H1 (cell line): ENCODE results near the gene KCNJ4. TPM values are rescaled to one million over a fixed set of nuclear protein-coding genes. Genes with fewer than 3 reads are reported as not detected.

ENCODE experiments used
- BRCA1 ChIP-seq: IDR thresholded peaks from 2 replicates; pipeline ENCODE4 v1.6.1; 2012; ENCODE audit warnings: low read depth, low read length, improper control_type of control experiment
- CHD7 ChIP-seq: fragments of 300-600 bp; sonication (generic); IDR thresholded peaks from 2 replicates; pipeline ENCODE4 v1.7.1; 2012; ENCODE audit warnings: low read length, moderate library complexity, mild to moderate bottlenecking, inconsistent platforms; ENCODE audit not compliant: insufficient replicate concordance
- CTCF ChIP-seq, 3 experiments: IDR thresholded peaks; 1 replicate in 2 of 3; 2 replicates in 1 of 3; pipeline versions ENCODE4 v1.5.1 to v1.6.1; 2011; ENCODE audit warnings: low read length in 3 of 3, mild to moderate bottlenecking in 3 of 3, inconsistent platforms in 2 of 3, low read depth in 1 of 3, moderate library complexity in 1 of 3; ENCODE audit not compliant: insufficient read depth in 1 of 3; ENCODE audit errors: control extremely low read depth in 1 of 3
- POLR2A ChIP-seq, 2 experiments: IDR thresholded peaks; 1 replicate in 1 of 2; 2 replicates in 1 of 2; pipeline ENCODE4 v1.6.1; 2011; ENCODE audit warnings: low read depth in 2 of 2, low read length in 2 of 2, mild to moderate bottlenecking in 2 of 2; ENCODE audit errors: control extremely low read depth in 1 of 2
- POLR2AphosphoS5 ChIP-seq: IDR thresholded peaks from 2 replicates; pipeline ENCODE4 v1.6.1; 2011; ENCODE audit warnings: low read depth, low read length
- RAD21 ChIP-seq, 2 experiments: IDR thresholded peaks in 1 of 2; conservative IDR thresholded peaks in 1 of 2; 2 replicates each; pipeline ENCODE4 v1.6.1; 2011; ENCODE audit warnings: low read depth in 2 of 2, low read length in 2 of 2, improper control_type of control experiment in 1 of 2, inconsistent platforms in 1 of 2, mild to moderate bottlenecking in 1 of 2, moderate library complexity in 1 of 2
- SP4 ChIP-seq: IDR thresholded peaks from 2 replicates; pipeline ENCODE4 v1.6.1; 2012; ENCODE audit warnings: low read length, inconsistent platforms
- TAF1 ChIP-seq: IDR thresholded peaks from 2 replicates; pipeline ENCODE4 v1.6.1; 2011; ENCODE audit warnings: mild to moderate bottlenecking, low read depth, low read length
- polyA plus RNA-seq, 7 experiments: library from polyadenylated mRNA; depleted of rRNA in 3 of 7; stranded (reverse) in 5 of 7; unstranded in 2 of 7; fragments of >200 nt in 5 of 7; fragments of 200-250 nt in 2 of 7; gene quantifications; 1 replicate in 5 of 7; 2 replicates in 1 of 7; 4 replicates in 1 of 7; pipeline versions ENCODE4 v1.2.1 to v1.2.3, GENCODE V29; 2011 to 2013; ENCODE audit warnings: missing spikeins in 2 of 7, mixed read lengths in 2 of 7
- total RNA-seq: library from RNA; stranded (reverse); fragmentation: NEBNext Ultra II Directional; extraction: Animal tissue kit (Norgen Biotek cat#: 25700); gene quantifications from 2 replicates; pipeline ENCODE4 v1.2.1, GENCODE V29; 2021

Gene KCNJ4
- total and polyA plus RNA-seq, 2 of the 8 experiments (the other 6 are each of a cell fraction or from before 2014, with no cell fraction given), result 1.4 to 2.2 TPM

- TF ChIP-seq CHD7, result no peak
- 0 out of 2 replicates have a peak, but pooled peaks have one; percentile 32 for TF ChIP-seq TAF1
- TF ChIP-seq CTCF (IDR thresholded peaks at IDR 0.05; ENCODE audit: control extremely low read depth in 1 of 3, insufficient read depth in 1 of 3, low read depth in 1 of 3, low read length in 3 of 3), result no peak
- no peak for TF ChIP-seq POLR2AphosphoS5
- TF ChIP-seq SP4, result 0 out of 2 replicates have a peak, but pooled peaks have one; percentile 63
- TF ChIP-seq RAD21 (IDR thresholded peaks at IDR 0.05 in 1 of 2, conservative IDR thresholded peaks at IDR 0.05 in 1 of 2; ENCODE audit: low read depth in 2 of 2, low read length in 2 of 2), result 0 out of 4 replicates have a peak, but pooled peaks of 1 of the 2 experiments have one; percentile 4
- TF ChIP-seq BRCA1, result no peak
- TF ChIP-seq POLR2A (IDR thresholded peaks at IDR 0.05; ENCODE audit: control extremely low read depth in 1 of 2, low read depth in 2 of 2, low read length in 2 of 2), result no peak
Observed at GRCh38 chr22:38455530-38456271, 702 bp upstream of the KCNJ4 start (continued).
